ENCODE measurements around the gene YJEFN3.
A peak's percentile ranks its signal among the peaks of the same experiment; 100 is the strongest.

YJEFN3 gene

GRCh38 chr19:19530889-19531288 is 2.2 kb downstream of the YJEFN3 start:
- no peak overlapping the region for H3K4me3 ChIP-seq (ENCODE audit: low read depth, low read length)
- no peak for TF ChIP-seq CTCF (IDR thresholded peaks at IDR 0.05; ENCODE audit: borderline replicate concordance, insufficient read depth, low read depth, low read length)

GRCh38 chr19:19531951-19532805 is 3.5 kb downstream of the YJEFN3 start:
- no peak overlapping the region for H3K4me3 ChIP-seq (ENCODE audit: low read depth, low read length)
- peak; percentile 98 for TF ChIP-seq CTCF (IDR thresholded peaks at IDR 0.05; ENCODE audit: borderline replicate concordance, insufficient read depth, low read depth, low read length)

GRCh38 chr19:19532806-19533701 is 4.3 kb downstream of the YJEFN3 start:
- TF ChIP-seq CTCF (IDR thresholded peaks at IDR 0.05; ENCODE audit: borderline replicate concordance, insufficient read depth, low read depth, low read length), result no peak
- H3K4me3 ChIP-seq (ENCODE audit: low read depth, low read length), result no peak overlapping the region

GRCh38 chr19:19533841-19534240 is 5.1 kb downstream of the YJEFN3 start:
- H3K4me3 ChIP-seq (ENCODE audit: low read depth, low read length), result no peak overlapping the region
- no peak for TF ChIP-seq CTCF (IDR thresholded peaks at IDR 0.05; ENCODE audit: borderline replicate concordance, insufficient read depth, low read depth, low read length)

GRCh38 chr19:19534556-19535265 is 6.0 kb downstream of the YJEFN3 start:
- no peak for TF ChIP-seq CTCF (IDR thresholded peaks at IDR 0.05; ENCODE audit: borderline replicate concordance, insufficient read depth, low read depth, low read length)
- H3K4me3 ChIP-seq (ENCODE audit: low read depth, low read length), result no peak overlapping the region

DNA sequence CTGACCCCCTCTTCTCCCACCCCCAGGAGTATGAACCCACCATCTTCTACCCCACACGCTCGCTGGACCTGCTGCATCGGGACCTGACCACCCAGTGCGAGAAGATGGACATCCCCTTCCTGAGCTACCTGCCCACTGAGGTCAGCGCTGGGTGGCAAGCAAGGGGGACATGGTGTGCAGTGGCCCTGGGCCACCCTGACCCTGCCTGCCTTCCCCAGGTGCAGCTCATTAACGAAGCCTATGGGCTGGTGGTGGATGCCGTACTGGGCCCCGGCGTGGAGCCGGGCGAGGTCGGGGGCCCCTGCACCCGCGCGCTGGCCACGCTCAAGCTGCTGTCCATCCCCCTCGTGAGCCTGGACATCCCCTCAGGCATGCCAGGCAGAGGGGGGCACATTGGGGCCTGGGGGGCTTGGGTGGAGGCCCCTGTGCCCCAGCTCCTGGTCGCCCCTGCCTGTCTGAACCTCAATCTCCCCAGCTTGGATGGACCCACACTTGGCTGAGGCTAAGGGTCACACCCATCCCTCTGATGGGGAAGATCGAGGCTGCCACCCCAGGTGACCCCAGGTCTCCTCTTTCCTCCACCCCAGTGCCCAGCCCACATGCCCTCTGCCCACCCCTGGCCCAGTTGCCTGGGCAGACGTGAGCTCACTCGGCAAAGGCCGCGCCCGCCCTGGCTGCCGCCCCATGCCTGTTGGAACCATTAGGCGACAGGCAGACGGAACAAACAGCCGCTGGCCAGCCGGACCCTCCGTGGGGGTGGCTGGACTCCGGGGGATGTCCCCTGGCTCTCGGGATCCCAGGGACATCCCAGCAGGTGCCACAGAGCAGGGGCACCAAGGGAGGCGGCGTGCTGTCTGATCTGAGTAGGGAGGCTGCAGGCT is 6.8 kb downstream of the YJEFN3 start:
- TF ChIP-seq CTCF (IDR thresholded peaks at IDR 0.05; ENCODE audit: borderline replicate concordance, insufficient read depth, low read depth, low read length), result no peak

More for the DNA sequence above, 6.8 kb downstream of the YJEFN3 start:
- no peak overlapping the region for H3K4me3 ChIP-seq (ENCODE audit: low read depth, low read length)

Measured in GM12875 (cell line).